B cell (primary cell): ENCODE results near the gene GCN1. TPM values are rescaled to one million over a fixed set of nuclear protein-coding genes. Genes with fewer than 3 reads are reported as not detected.
A peak's percentile ranks its signal among the peaks of the same experiment; 100 is the strongest.

ENCODE experiments used
- ATAC-seq: fragments of 200-7000 bp; cut with Tn5 transposase; one replicate; pipeline ENCODE4 v1.10.0; 2021; ENCODE audit warnings: low read depth, mild to moderate bottlenecking, moderate number of reproducible peaks, moderate library complexity
- CTCF ChIA-PET: fragments of 350-600 bp; sonication (Branson Sonifier 250); formaldehyde crosslinking; loops from one replicate; lab custom pipeline; 2021; ENCODE audit warnings: antibody characterized with exemption, inconsistent platforms; lab: Charles Lee
- POLR2A ChIA-PET: fragments of 350-600 bp; sonication (Branson Sonifier 250); formaldehyde crosslinking; loops from one replicate; lab custom pipeline; 2021; ENCODE audit warnings: antibody characterized with exemption; lab: Charles Lee
- DNase-seq: peaks from one replicate; pipeline ENCODE4 v3.0.0; 2013
- H2AFZ ChIP-seq: 2 replicates; pipeline ENCODE4 v1.6.1; 2012; ENCODE audit warnings: mild to moderate bottlenecking, low read depth, low read length; ENCODE audit not compliant: insufficient read depth, poor library complexity, severe bottlenecking
- H3K27ac ChIP-seq, 2 donors: 1 replicate in 1 of 2; 2 replicates in 1 of 2; pipeline ENCODE4 v1.5.1; 2012 to 2013; ENCODE audit warnings: low read length in 2 of 2, mild to moderate bottlenecking in 2 of 2, moderate library complexity in 1 of 2
- H3K27me3 ChIP-seq, 4 experiments: fragments of 200-600 bp in 1 of 4; sonication (generic) in 1 of 4; replicated peaks in 1 of 4; 1 replicate in 2 of 4; 2 replicates in 2 of 4; pipeline versions ENCODE4 v1.6.1 to v1.7.0; 2013 to 2016; ENCODE audit warnings: low read length in 3 of 4, mild to moderate bottlenecking in 2 of 4, mixed read lengths in 1 of 4, moderate library complexity in 1 of 4; ENCODE audit not compliant: insufficient read depth in 4 of 4, control insufficient read depth in 3 of 4; ENCODE audit errors: control extremely low read depth in 1 of 4
- H3K36me3 ChIP-seq, 2 experiments: replicated peaks in 1 of 2; 1 replicate in 1 of 2; 2 replicates in 1 of 2; pipeline versions ENCODE4 v1.6.1 to v1.7.1; 2013; ENCODE audit warnings: low read length in 1 of 2; ENCODE audit not compliant: insufficient read depth in 2 of 2, control insufficient read depth in 1 of 2; ENCODE audit errors: control extremely low read depth in 1 of 2, extremely low read depth in 1 of 2
- H3K4me1 ChIP-seq, 2 donors: fragments of 200-600 bp in 1 of 2; sonication (generic) in 1 of 2; 1 replicate in 1 of 2; 2 replicates in 1 of 2; pipeline versions ENCODE4 v1.5.1 to v1.6.1; 2013 to 2017; ENCODE audit warnings: low read length in 2 of 2; ENCODE audit not compliant: control insufficient read depth in 2 of 2, insufficient read depth in 2 of 2
- H3K4me2 ChIP-seq: replicated peaks from 2 replicates; pipeline ENCODE3; 2012; ENCODE audit warnings: mild to moderate bottlenecking, low read depth, low read length; ENCODE audit not compliant: poor library complexity, severe bottlenecking
- H3K4me3 ChIP-seq, 5 experiments: fragments of 200-600 bp in 1 of 5; sonication (generic) in 1 of 5; 1 replicate in 3 of 5; 2 replicates in 2 of 5; pipeline versions ENCODE4 v1.5.1 to v1.7.0; 2011 to 2016; ENCODE audit warnings: low read length in 4 of 5, mild to moderate bottlenecking in 4 of 5, low read depth in 2 of 5, control low read depth in 1 of 5, moderate library complexity in 1 of 5; ENCODE audit not compliant: insufficient read depth in 1 of 5; ENCODE audit errors: control extremely low read depth in 1 of 5, extremely low read depth in 1 of 5
- H3K79me2 ChIP-seq: fragments of 200-600 bp; sonication (generic); one replicate; pipeline ENCODE4 v1.6.0; 2016; ENCODE audit warnings: low read length; ENCODE audit not compliant: control insufficient read depth, insufficient read depth
- H3K9ac ChIP-seq: fragments of 200-600 bp; sonication (generic); 2 replicates; pipeline ENCODE4 v1.6.1; 2017; ENCODE audit warnings: mild to moderate bottlenecking, low read length, moderate library complexity
- H3K9me3 ChIP-seq, 3 donors: one replicate each; pipeline versions ENCODE4 v1.6.1 to v1.7.1; 2013; ENCODE audit warnings: low read length in 2 of 3; ENCODE audit not compliant: control insufficient read depth in 2 of 3, insufficient read depth in 1 of 3; ENCODE audit errors: control extremely low read depth in 1 of 3
- H4K20me1 ChIP-seq: 2 replicates; pipeline ENCODE4 v1.6.0; 2012; ENCODE audit warnings: mild to moderate bottlenecking, low read length; ENCODE audit not compliant: insufficient read depth, control insufficient read depth, poor library complexity, severe bottlenecking
- H3K27ac Mint-ChIP-seq: one replicate; pipeline ENCODE4 v1.8.0; 2021; ENCODE audit warnings: mixed read lengths
- H3K27me3 Mint-ChIP-seq: one replicate; pipeline ENCODE4 v1.8.0; 2021; ENCODE audit warnings: mixed read lengths
- H3K4me1 Mint-ChIP-seq: one replicate; pipeline ENCODE4 v1.8.0; 2021; ENCODE audit warnings: mixed read lengths
- H3K4me3 Mint-ChIP-seq: one replicate; pipeline ENCODE4 v1.8.0; 2021; ENCODE audit warnings: mixed read lengths
- H3K9me3 Mint-ChIP-seq: one replicate; pipeline ENCODE4 v1.8.0; 2022; ENCODE audit warnings: mixed read lengths; ENCODE audit not compliant: insufficient read depth
- CTCF ChIP-seq: fragments of 200-600 bp; IDR thresholded peaks from one replicate; pipeline ENCODE4 v1.8.0; 2022; ENCODE audit warnings: antibody characterized with exemption, mild to moderate bottlenecking
- EZH2 ChIP-seq: IDR thresholded peaks from 2 replicates; pipeline ENCODE4 v1.6.1; 2012; ENCODE audit warnings: borderline replicate concordance, low read depth, mild to moderate bottlenecking, moderate library complexity, low read length; ENCODE audit not compliant: insufficient read depth, poor library complexity, severe bottlenecking
- WGBS: methylation state at CpG from one replicate; pipeline ENCODE4 v1.1.5; 2013; ENCODE audit warnings: missing lambda C conversion rate; ENCODE audit not compliant: insufficient coverage; 5-methylcytosine and 5-hydroxymethylcytosine counted together
- intact Hi-C: fragments of 100-400 bp; cut with micrococcal nuclease; formaldehyde crosslinking; loops from one replicate; pipeline ENCODE4 v1.10.0; 2022
- polyA plus RNA-seq: library from polyadenylated mRNA; depleted of rRNA; stranded (reverse); fragments of >200 nt; gene quantifications from 2 replicates; pipeline ENCODE4 v1.2.3, GENCODE V29; 2012
- total RNA-seq, 2 donors: library from RNA; stranded (reverse); fragments of 120-200 nt in 1 of 2; gene quantifications; 1 replicate in 1 of 2; 2 replicates in 1 of 2; pipeline versions ENCODE4 v1.2.3 to v1.2.4, GENCODE V29; 2013 to 2022

Gene GCN1
- total and polyA plus RNA-seq, 2 donors (not counting 1 experiment from before 2014, with no cell fraction given), result 41.3 to 127 TPM

- H3K27ac ChIP-seq, result peak overlapping the region; percentile 37 to 62
- POLR2A ChIA-PET, result interaction anchor here (0.6 to 1.8 kb wide), 2 partner anchors 15 to 27 kb away, joined by 3 to 22 read pairs; partner anchors contain the start of gene RAB35
- intact Hi-C loops, result loop anchor here (2.0 kb wide), 1 partner anchor 16 kb away; the partner anchor contains the start of gene RAB35
- H3K9me3 ChIP-seq, result no peaks in the 10 kb centered on the region
- ATAC-seq (peak; percentile 89), DNase-seq (peak; percentile 75)
- H3K4me3 ChIP-seq, result peak overlapping the region in 1 of 5 experiments; percentile 14
- H4K20me1 ChIP-seq, result peaks cover 10% of the 10 kb centered on the region
- CTCF ChIA-PET, result interaction anchor here (1.0 to 1.4 kb wide), 3 partner anchors 15 to 46 kb away, joined by 3 read pairs; no protein-coding TSS in a partner anchor
- 39% methylated on average over 3 of the region's 6 CpGs for WGBS
- H3K27me3 ChIP-seq, result no peaks in the 10 kb centered on the region
- peak overlapping the region; percentile 20 for H3K4me3 Mint-ChIP-seq
- no peaks in the 10 kb centered on the region for H3K27me3 Mint-ChIP-seq
- peaks cover 22% of the 10 kb centered on the region for H3K4me1 Mint-ChIP-seq
- H3K9me3 Mint-ChIP-seq, result no peaks in the 10 kb centered on the region
- TF ChIP-seq EZH2 (no peak), CTCF (no peak)
- H3K4me1 ChIP-seq, result peaks cover 20 to 31% of the 10 kb centered on the region in 2 donors
- H2AFZ ChIP-seq, result no peak overlapping the region
- no peaks in the 10 kb centered on the region for H3K79me2 ChIP-seq
- H3K27ac Mint-ChIP-seq, result peak overlapping the region; percentile 80
- H3K9ac ChIP-seq, result peak overlapping the region; percentile 0
- H3K36me3 ChIP-seq, result peaks cover 5 to 93% of the 10 kb centered on the region in 2 experiments
- H3K4me2 ChIP-seq, result peak overlapping the region; percentile 60
Measured at GRCh38 chr12:120132863-120133385, 61.6 kb downstream of the GCN1 start.
